Fibroblast of lung (primary cell): ENCODE data around the gene CARMIL1. TPM values are rescaled to one million over a fixed set of nuclear protein-coding genes. Genes with fewer than 3 reads are reported as not detected.

Experiments
- DNase-seq, 2 donors: peaks; one replicate each; pipeline versions ENCODE4 v3.0.0 to v3.0.0-alpha.2; 2010; ENCODE audit warnings: low read depth in 2 of 2
- H2AFZ ChIP-seq: 2 replicates; pipeline ENCODE4 v1.5.1; 2012; ENCODE audit warnings: low read length, control low read depth, inconsistent platforms
- H3K27ac ChIP-seq: 2 replicates; pipeline ENCODE4 v1.5.1; 2011; ENCODE audit warnings: low read length, control low read depth; ENCODE audit not compliant: insufficient read depth
- H3K27me3 ChIP-seq: 2 replicates; pipeline ENCODE4 v1.5.1; 2011; ENCODE audit warnings: mild to moderate bottlenecking, low read length; ENCODE audit not compliant: control insufficient read depth, insufficient read depth
- H3K36me3 ChIP-seq: 2 replicates; pipeline ENCODE4 v1.5.1; 2011; ENCODE audit warnings: low read length; ENCODE audit not compliant: control insufficient read depth, insufficient read depth
- H3K4me1 ChIP-seq: 2 replicates; pipeline ENCODE4 v1.5.1; 2011; ENCODE audit warnings: low read length; ENCODE audit not compliant: control insufficient read depth, insufficient read depth; ENCODE audit errors: extremely low read depth
- H3K4me2 ChIP-seq: 2 replicates; pipeline ENCODE4 v1.5.1; 2011; ENCODE audit warnings: low read length, control low read depth; ENCODE audit not compliant: insufficient read depth; ENCODE audit errors: extremely low read depth
- H3K4me3 ChIP-seq, 4 experiments: fragments of 200-600 bp in 1 of 4; sonication (generic) in 1 of 4; replicated peaks in 1 of 4; 2 replicates each; pipeline ENCODE4 v1.5.1; 2011 to 2016; ENCODE audit warnings: low read length in 4 of 4, low read depth in 3 of 4, mild to moderate bottlenecking in 3 of 4, control low read depth in 2 of 4, inconsistent platforms in 1 of 4, mixed read lengths in 1 of 4; ENCODE audit not compliant: insufficient read depth in 1 of 4; ENCODE audit errors: control extremely low read depth in 1 of 4
- H3K79me2 ChIP-seq: 2 replicates; pipeline ENCODE4 v1.5.1; 2012; ENCODE audit warnings: mild to moderate bottlenecking, low read length, inconsistent platforms; ENCODE audit not compliant: control insufficient read depth, insufficient read depth
- H3K9ac ChIP-seq: 2 replicates; pipeline ENCODE4 v1.5.1; 2011; ENCODE audit warnings: mild to moderate bottlenecking, low read length, control low read depth; ENCODE audit not compliant: insufficient read depth
- H3K9me3 ChIP-seq: 2 replicates; pipeline ENCODE4 v1.5.1; 2012; ENCODE audit warnings: low read depth, low read length; ENCODE audit not compliant: control insufficient read depth, insufficient read depth
- H4K20me1 ChIP-seq: 2 replicates; pipeline ENCODE4 v1.5.1; 2011; ENCODE audit warnings: low read length; ENCODE audit not compliant: control insufficient read depth, insufficient read depth; ENCODE audit errors: extremely low read depth
- EZH2 ChIP-seq: IDR thresholded peaks from 2 replicates; pipeline ENCODE4 v1.5.1; 2012; ENCODE audit warnings: low read length, control low read depth, mild to moderate bottlenecking; ENCODE audit errors: missing control alignments
- polyA plus RNA-seq, 2 donors: library from polyadenylated mRNA; depleted of rRNA in 1 of 2; stranded (reverse) in 1 of 2; unstranded in 1 of 2; fragments of >200 nt; gene quantifications; 2 replicates each; pipeline ENCODE4 v1.2.1, GENCODE V29; 2011 to 2012; ENCODE audit warnings: missing spikeins in 1 of 2
- total RNA-seq: library from RNA; depleted of rRNA; stranded (reverse); fragments of >200 nt; gene quantifications from 2 replicates; pipeline ENCODE4 v1.2.1, GENCODE V29; 2014
- TF ChIP-seq, protein P1 (sequence below), 2 donors: IDR thresholded peaks in 1 of 2; conservative IDR thresholded peaks in 1 of 2; 1 replicate in 1 of 2; 2 replicates in 1 of 2; pipeline ENCODE4 v1.5.1; 2011 to 2012; ENCODE audit warnings: low read length in 2 of 2, control low read depth in 1 of 2, inconsistent platforms in 1 of 2, low read depth in 1 of 2, mild to moderate bottlenecking in 1 of 2

CARMIL1 gene
- total and polyA plus RNA-seq, 2 donors (not counting 1 experiment from before 2014, with no cell fraction given): 10.2 to 12.5 TPM

DNA sequence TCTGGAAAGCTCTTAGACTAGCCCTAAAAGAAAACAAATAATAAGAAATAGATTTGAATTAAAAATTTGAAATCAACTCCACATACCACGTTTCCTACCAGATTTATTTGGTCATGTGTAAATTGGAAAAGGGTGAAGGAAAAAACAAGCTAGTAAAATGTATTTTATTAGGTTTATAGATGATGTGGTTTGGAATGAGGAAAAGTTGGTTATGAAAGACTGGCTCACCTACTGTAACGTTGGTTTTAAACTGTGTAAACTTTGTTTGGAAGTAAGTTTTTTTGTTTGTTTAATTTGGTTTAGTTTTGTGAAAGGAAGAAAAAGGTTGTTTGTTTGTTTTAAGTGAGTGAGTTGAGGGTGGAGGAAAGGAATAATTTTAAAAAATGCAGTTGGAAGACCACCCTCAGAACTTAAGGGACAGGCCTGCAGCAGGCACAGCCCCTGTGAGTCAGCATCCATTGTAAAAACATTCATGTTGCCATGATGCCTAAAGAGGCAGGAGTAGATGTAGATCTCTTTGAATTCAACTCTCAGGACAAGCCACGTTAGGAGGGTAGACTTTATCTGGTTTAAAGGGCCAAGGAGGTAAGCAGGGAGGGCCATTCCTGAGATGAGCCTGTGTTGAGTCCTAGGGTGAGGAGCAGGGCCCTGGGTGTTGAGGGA, 279.1 kb downstream of the CARMIL1 start:
- H3K27me3 ChIP-seq: no peaks in the 10 kb centered on the region
- H3K9me3 ChIP-seq: no peaks in the 10 kb centered on the region
- no peaks in the 10 kb centered on the region for H3K4me1 ChIP-seq
- H3K27ac ChIP-seq: no peak overlapping the region
- H4K20me1 ChIP-seq: no peaks in the 10 kb centered on the region
- H3K4me2 ChIP-seq: no peak overlapping the region
- DNase-seq: no peak
- no peaks in the 10 kb centered on the region for H3K79me2 ChIP-seq
- no peak overlapping the region for H2AFZ ChIP-seq
- no peak overlapping the region for H3K9ac ChIP-seq
- no peak overlapping the region for H3K4me3 ChIP-seq
- no peaks in the 10 kb centered on the region for H3K36me3 ChIP-seq
- TF ChIP-seq EZH2: no peak
- TF ChIP-seq, protein P1, sequence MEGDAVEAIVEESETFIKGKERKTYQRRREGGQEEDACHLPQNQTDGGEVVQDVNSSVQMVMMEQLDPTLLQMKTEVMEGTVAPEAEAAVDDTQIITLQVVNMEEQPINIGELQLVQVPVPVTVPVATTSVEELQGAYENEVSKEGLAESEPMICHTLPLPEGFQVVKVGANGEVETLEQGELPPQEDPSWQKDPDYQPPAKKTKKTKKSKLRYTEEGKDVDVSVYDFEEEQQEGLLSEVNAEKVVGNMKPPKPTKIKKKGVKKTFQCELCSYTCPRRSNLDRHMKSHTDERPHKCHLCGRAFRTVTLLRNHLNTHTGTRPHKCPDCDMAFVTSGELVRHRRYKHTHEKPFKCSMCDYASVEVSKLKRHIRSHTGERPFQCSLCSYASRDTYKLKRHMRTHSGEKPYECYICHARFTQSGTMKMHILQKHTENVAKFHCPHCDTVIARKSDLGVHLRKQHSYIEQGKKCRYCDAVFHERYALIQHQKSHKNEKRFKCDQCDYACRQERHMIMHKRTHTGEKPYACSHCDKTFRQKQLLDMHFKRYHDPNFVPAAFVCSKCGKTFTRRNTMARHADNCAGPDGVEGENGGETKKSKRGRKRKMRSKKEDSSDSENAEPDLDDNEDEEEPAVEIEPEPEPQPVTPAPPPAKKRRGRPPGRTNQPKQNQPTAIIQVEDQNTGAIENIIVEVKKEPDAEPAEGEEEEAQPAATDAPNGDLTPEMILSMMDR (conservative IDR thresholded peaks at IDR 0.05 in 1 of 2, IDR thresholded peaks at IDR 0.05 in 1 of 2; ENCODE audit: low read depth in 1 of 2, low read length in 2 of 2): no peak

DNA sequence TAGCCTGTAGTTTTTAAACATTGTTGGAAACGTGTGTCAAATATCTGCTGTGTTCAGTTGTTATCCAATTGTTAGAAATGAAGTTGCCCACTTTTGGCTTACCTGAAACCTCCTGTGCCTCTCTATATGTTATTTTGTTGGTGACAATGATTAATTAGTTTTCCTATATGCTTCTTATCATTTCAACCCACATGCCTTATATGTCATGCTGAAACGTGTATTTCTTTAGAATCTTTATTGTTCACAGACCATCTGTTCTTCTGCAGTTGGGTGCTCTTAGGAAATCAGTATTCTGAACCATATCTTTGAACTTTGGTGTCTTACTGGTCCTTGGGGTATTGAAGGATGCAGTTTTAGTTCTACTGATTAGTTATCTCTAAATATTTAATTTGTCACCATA, 281.7 kb downstream of the CARMIL1 start:
- Histone ChIP-seq H2AFZ (no peak overlapping the region), H3K4me1 (no peaks in the 10 kb centered on the region), H3K9me3 (no peaks in the 10 kb centered on the region), H3K79me2 (no peaks in the 10 kb centered on the region), H3K4me2 (no peak overlapping the region), H3K36me3 (no peaks in the 10 kb centered on the region), H3K9ac (no peak overlapping the region), H3K27me3 (no peaks in the 10 kb centered on the region), H4K20me1 (no peaks in the 10 kb centered on the region), H3K4me3 (no peak overlapping the region), H3K27ac (no peak overlapping the region)
- DNase-seq: no peak
- TF ChIP-seq, protein P1 (conservative IDR thresholded peaks at IDR 0.05 in 1 of 2, IDR thresholded peaks at IDR 0.05 in 1 of 2; ENCODE audit: low read depth in 1 of 2, low read length in 2 of 2): no peak
- TF ChIP-seq EZH2: no peak

DNA sequence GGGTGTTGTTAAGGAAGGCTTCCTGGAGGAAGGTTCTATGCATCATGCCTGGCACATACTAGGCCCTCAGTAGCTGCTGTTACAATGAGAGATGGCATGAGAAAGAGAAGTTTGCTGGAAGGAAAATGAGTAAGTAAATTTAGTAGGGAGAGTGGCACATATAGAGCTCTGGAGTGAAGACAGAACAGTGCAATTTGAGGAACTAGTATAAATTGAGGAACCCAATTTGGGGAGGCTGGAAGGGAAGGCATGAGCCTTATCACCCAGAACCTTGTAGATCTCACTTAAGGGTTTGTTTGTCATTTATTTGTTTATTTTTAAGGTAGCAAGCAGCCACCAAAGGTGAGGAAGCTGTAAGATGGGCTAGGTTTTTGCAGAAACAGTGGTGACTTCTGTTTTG, 285.8 kb downstream of the CARMIL1 start:
- TF ChIP-seq, protein P1 (conservative IDR thresholded peaks at IDR 0.05 in 1 of 2, IDR thresholded peaks at IDR 0.05 in 1 of 2; ENCODE audit: low read depth in 1 of 2, low read length in 2 of 2): no peak
- no peak for TF ChIP-seq EZH2
- no peak overlapping the region for H3K9ac ChIP-seq
- no peak for DNase-seq

More for the DNA sequence above, 285.8 kb downstream of the CARMIL1 start:
- Histone ChIP-seq H2AFZ (no peak overlapping the region), H4K20me1 (no peaks in the 10 kb centered on the region), H3K36me3 (no peaks in the 10 kb centered on the region), H3K4me3 (no peak overlapping the region), H3K79me2 (no peaks in the 10 kb centered on the region), H3K9me3 (no peaks in the 10 kb centered on the region), H3K27me3 (no peaks in the 10 kb centered on the region), H3K27ac (no peak overlapping the region), H3K4me1 (no peaks in the 10 kb centered on the region), H3K4me2 (no peak overlapping the region)
